ENCODE results near the gene KDM7A. TPM values are rescaled to one million over a fixed set of nuclear protein-coding genes. Genes with fewer than 3 reads are reported as not detected.
A peak's percentile ranks its signal among the peaks of the same experiment; 100 is the strongest.

The KDM7A gene
- total RNA-seq, 6 experiments from 2014 or later: 0.97 to 2.2 (median 1.2) TPM

DNA sequence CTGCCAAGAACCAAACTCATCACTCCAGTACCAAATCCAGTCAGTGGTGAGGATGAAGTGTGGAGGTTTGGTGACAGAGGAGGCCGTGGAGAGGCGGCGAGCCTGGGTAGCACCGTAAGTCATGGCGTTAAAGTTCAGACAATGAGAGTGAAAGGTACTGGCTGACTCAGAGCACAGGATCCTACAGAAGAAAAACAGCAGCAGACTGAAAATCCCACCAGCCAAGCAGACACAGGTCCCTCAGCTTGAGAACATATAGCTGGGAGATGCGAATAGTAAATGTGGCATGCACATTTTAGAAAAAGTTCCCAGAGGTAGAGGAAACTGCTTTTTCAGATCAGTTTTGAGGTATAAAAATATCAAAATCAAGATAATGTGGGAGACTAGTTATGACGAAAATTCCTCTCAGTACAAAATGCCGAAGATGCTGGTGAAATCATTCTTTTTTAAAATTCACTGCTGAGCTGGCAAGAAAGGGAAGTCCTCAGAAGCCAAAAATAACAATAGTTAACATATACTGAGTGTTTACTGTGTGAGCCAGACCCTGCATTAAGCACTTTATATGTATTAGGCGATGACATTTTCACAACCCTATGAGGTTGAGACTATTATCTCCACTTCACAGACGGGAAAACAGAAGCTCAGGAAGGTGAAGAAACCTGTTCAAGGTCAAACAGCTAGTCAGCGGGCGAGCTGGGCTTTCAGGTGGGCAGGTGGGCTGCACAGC lies 135.0 kb downstream of the KDM7A start:
- TF ChIP-seq, protein P1, sequence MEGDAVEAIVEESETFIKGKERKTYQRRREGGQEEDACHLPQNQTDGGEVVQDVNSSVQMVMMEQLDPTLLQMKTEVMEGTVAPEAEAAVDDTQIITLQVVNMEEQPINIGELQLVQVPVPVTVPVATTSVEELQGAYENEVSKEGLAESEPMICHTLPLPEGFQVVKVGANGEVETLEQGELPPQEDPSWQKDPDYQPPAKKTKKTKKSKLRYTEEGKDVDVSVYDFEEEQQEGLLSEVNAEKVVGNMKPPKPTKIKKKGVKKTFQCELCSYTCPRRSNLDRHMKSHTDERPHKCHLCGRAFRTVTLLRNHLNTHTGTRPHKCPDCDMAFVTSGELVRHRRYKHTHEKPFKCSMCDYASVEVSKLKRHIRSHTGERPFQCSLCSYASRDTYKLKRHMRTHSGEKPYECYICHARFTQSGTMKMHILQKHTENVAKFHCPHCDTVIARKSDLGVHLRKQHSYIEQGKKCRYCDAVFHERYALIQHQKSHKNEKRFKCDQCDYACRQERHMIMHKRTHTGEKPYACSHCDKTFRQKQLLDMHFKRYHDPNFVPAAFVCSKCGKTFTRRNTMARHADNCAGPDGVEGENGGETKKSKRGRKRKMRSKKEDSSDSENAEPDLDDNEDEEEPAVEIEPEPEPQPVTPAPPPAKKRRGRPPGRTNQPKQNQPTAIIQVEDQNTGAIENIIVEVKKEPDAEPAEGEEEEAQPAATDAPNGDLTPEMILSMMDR (IDR thresholded peaks at IDR 0.05): no peak
- Mint-ChIP-seq H3K27ac (no peak overlapping the region), H3K36me3 (ENCODE audit: low read depth) (peaks cover 14% of the 10 kb centered on the region), H3K27me3 (ENCODE audit: insufficient read depth) (peaks cover 1% of the 10 kb centered on the region; the same call in 1 of the 2 replicates), H3K4me3 (no peak overlapping the region; the same call in 1 of the 2 replicates), H3K4me1 (ENCODE audit: low read depth) (peaks cover 31% of the 10 kb centered on the region), H3K9me3 (no peaks in the 10 kb centered on the region)
- DNase-seq: no peak

DNA sequence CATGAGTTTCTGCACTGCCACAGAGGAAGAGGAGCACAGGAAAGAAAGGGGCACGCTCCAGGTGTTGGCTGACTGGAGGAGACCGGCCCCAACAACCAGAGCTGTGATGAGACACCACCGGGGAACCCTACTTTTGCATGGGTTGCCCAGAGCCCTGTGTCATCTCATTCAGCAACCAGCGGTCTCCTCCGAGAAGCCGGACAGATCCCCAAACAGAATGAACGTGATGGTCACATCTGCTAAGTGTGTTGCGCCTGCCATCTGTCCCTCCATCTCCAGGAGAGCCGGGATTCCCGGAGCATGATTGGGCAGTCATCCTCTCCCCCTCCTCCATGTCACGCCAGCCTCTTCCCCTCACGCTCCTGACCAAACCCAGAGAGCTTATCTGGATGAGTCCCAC lies 136.9 kb downstream of the KDM7A start:
- H3K4me3 Mint-ChIP-seq: no peak overlapping the region
- peaks cover 50% of the 10 kb centered on the region for H3K4me1 Mint-ChIP-seq (ENCODE audit: low read depth)

DNA sequence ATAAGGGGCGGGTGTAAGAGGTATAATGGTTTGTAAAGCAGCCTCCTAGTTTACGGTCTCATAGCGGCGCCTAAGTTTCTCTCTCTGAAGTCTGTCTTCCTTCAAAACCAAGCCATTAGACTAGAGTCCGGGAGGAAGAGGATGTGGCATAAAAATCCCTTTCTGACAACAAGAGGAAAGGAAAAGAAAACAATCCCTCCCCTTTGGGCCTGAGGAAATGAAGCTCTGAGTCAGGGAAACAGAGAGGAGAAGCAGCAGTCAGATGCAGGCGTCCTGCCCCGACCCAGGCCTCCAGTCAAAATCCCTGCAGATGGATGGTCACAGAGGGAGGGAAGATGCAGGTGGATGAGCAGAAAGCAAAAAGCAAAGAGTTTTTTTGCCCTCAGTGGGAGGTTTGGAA lies 137.7 kb downstream of the KDM7A start:
- no peaks in the 10 kb centered on the region for H3K9me3 Mint-ChIP-seq
- peaks cover 14% of the 10 kb centered on the region for H3K36me3 Mint-ChIP-seq (ENCODE audit: low read depth)
- H3K4me1 Mint-ChIP-seq (ENCODE audit: low read depth): peaks cover 58% of the 10 kb centered on the region
- peak overlapping the region; percentile 1; the same call in 1 of the 2 replicates for H3K4me3 Mint-ChIP-seq
- peak; percentile 38 for DNase-seq
- H3K27me3 Mint-ChIP-seq (ENCODE audit: insufficient read depth): peaks cover 1% of the 10 kb centered on the region; the same call in 1 of the 2 replicates
- H3K27ac Mint-ChIP-seq: peak overlapping the region; percentile 38; the same call in 1 of the 2 replicates
- TF ChIP-seq, protein P1 (IDR thresholded peaks at IDR 0.05): no peak

More for the DNA sequence above, 136.9 kb downstream of the KDM7A start:
- TF ChIP-seq, protein P1 (IDR thresholded peaks at IDR 0.05): no peak
- no peak for DNase-seq
- Mint-ChIP-seq H3K36me3 (ENCODE audit: low read depth) (peaks cover 14% of the 10 kb centered on the region), H3K27me3 (ENCODE audit: insufficient read depth) (peaks cover 1% of the 10 kb centered on the region; the same call in 1 of the 2 replicates), H3K9me3 (no peaks in the 10 kb centered on the region), H3K27ac (no peak overlapping the region)

DNA sequence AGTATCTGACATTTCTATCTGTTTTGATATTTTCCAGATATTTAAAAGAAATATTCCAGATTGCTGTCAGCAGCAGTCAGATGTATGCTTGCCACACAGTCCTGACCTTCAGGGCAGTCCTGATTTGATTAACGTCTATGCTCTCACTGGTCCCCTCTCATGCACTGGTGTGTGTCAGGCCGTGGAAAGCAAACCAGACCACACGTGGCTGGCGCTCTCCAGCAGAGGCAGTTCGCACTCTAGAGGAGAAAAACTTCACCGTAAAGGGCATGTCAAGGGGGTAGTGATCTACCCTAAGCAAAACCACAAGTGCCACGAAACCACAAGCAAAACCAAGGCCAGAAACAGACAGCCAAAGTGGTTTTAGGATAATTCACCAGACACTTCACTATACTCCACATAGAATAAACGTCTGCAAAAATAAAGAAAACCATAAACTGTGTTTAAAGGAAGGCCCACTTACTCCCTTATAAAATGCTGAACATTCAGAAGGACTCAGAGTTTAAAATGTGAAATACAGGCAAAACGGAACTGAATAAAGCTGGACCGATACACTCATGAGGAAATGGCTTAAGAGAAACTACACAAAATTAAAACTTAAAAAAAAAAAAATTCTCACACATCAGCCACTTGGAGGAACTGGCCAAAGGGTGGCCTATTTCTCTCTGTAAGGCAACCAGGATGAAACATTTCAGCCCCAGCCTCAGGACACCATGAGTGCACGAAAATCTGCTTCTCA lies 140.4 kb downstream of the KDM7A start:
- Mint-ChIP-seq H3K36me3 (ENCODE audit: low read depth) (peaks cover 13% of the 10 kb centered on the region), H3K9me3 (no peaks in the 10 kb centered on the region), H3K27me3 (ENCODE audit: insufficient read depth) (peaks cover 1% of the 10 kb centered on the region; the same call in 1 of the 2 replicates), H3K27ac (peak overlapping the region; percentile 42), H3K4me1 (ENCODE audit: low read depth) (peaks cover 76% of the 10 kb centered on the region), H3K4me3 (peak overlapping the region; percentile 11; the same call in 1 of the 2 replicates)
- TF ChIP-seq, protein P1 (IDR thresholded peaks at IDR 0.05): no peak
- DNase-seq: no peak

DNA sequence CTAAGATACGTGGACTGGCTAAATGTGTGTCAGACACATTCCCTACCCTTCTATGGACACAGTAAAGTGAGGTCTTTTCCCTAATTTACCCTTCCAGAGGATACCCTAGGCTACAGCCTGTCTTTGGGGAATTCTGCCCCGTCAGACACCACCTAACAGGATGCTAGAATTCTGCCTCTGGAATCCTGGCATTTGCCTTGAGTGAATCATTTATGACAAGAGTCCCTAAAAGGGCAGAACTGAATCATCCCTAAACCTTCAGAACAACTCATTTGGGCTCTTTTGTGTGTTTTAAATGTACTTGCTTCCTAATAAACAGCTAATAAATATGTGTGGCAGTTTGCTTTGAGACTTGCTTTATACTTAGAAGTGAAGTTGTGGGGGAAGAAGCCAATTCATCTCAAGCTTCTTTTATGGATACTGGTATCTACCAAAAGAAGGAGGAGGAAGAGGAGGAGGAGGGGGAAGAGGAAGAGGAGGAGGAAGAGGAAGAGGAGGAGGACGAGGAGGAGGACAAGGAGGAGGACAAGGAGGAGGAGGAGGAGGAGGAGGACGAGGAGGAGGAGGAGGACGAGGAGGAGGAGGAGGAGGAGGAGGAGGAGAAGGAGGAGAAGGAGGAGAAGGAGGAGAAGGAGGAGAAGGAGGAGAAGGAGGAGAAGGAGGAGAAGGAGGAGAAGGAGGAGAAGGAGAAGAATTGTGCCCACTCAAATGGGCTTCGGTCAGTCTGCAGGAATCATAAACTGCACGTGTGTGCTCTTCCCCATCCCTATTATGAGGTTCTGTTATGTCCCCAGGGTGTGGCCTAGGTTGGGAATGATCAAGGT lies 141.2 kb downstream of the KDM7A start:
- peak; percentile 76 for DNase-seq
- Mint-ChIP-seq H3K36me3 (ENCODE audit: low read depth) (peaks cover 8% of the 10 kb centered on the region), H3K4me3 (peak overlapping the region; percentile 78), H3K4me1 (ENCODE audit: low read depth) (peaks cover 74% of the 10 kb centered on the region), H3K27me3 (ENCODE audit: insufficient read depth) (peaks cover 1% of the 10 kb centered on the region; the same call in 1 of the 2 replicates), H3K9me3 (no peaks in the 10 kb centered on the region), H3K27ac (peak overlapping the region; percentile 81)
- TF ChIP-seq, protein P1 (IDR thresholded peaks at IDR 0.05): no peak
